ENCODE data around the gene EPHA6.

- no peak for TF ChIP-seq POLR2A (IDR thresholded peaks at IDR 0.05; ENCODE audit: low read depth, low read length)
- no peak for TF ChIP-seq NR2C2 (IDR thresholded peaks at IDR 0.05; ENCODE audit: borderline replicate concordance, control insufficient read depth, insufficient read length, low read depth)
- TF ChIP-seq EP300 (IDR thresholded peaks at IDR 0.05; ENCODE audit: borderline replicate concordance in 1 of 2, control insufficient read depth in 1 of 2, low read depth in 2 of 2, low read length in 2 of 2), result no peak
- TF ChIP-seq CHD4 (IDR thresholded peaks at IDR 0.05), result no peak
- TF ChIP-seq, protein P1, sequence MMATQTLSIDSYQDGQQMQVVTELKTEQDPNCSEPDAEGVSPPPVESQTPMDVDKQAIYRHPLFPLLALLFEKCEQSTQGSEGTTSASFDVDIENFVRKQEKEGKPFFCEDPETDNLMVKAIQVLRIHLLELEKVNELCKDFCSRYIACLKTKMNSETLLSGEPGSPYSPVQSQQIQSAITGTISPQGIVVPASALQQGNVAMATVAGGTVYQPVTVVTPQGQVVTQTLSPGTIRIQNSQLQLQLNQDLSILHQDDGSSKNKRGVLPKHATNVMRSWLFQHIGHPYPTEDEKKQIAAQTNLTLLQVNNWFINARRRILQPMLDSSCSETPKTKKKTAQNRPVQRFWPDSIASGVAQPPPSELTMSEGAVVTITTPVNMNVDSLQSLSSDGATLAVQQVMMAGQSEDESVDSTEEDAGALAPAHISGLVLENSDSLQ (IDR thresholded peaks at IDR 0.05), result no peak
- TF ChIP-seq MEF2A (IDR thresholded peaks at IDR 0.05; ENCODE audit: insufficient read depth, low read depth, low read length), result no peak
- no peak for TF ChIP-seq SUPT20H (IDR thresholded peaks at IDR 0.05; ENCODE audit: borderline replicate concordance, control insufficient read depth, low read depth, low read length)
- TF ChIP-seq, protein P2, sequence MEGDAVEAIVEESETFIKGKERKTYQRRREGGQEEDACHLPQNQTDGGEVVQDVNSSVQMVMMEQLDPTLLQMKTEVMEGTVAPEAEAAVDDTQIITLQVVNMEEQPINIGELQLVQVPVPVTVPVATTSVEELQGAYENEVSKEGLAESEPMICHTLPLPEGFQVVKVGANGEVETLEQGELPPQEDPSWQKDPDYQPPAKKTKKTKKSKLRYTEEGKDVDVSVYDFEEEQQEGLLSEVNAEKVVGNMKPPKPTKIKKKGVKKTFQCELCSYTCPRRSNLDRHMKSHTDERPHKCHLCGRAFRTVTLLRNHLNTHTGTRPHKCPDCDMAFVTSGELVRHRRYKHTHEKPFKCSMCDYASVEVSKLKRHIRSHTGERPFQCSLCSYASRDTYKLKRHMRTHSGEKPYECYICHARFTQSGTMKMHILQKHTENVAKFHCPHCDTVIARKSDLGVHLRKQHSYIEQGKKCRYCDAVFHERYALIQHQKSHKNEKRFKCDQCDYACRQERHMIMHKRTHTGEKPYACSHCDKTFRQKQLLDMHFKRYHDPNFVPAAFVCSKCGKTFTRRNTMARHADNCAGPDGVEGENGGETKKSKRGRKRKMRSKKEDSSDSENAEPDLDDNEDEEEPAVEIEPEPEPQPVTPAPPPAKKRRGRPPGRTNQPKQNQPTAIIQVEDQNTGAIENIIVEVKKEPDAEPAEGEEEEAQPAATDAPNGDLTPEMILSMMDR (IDR thresholded peaks at IDR 0.05 in 2 of 3, conservative IDR thresholded peaks at IDR 0.05 in 1 of 3; ENCODE audit: control insufficient read depth in 2 of 3, extremely low read depth in 1 of 3, insufficient read depth in 1 of 3, low read depth in 3 of 3, low read length in 3 of 3), result no peak
- TF ChIP-seq, protein P3, sequence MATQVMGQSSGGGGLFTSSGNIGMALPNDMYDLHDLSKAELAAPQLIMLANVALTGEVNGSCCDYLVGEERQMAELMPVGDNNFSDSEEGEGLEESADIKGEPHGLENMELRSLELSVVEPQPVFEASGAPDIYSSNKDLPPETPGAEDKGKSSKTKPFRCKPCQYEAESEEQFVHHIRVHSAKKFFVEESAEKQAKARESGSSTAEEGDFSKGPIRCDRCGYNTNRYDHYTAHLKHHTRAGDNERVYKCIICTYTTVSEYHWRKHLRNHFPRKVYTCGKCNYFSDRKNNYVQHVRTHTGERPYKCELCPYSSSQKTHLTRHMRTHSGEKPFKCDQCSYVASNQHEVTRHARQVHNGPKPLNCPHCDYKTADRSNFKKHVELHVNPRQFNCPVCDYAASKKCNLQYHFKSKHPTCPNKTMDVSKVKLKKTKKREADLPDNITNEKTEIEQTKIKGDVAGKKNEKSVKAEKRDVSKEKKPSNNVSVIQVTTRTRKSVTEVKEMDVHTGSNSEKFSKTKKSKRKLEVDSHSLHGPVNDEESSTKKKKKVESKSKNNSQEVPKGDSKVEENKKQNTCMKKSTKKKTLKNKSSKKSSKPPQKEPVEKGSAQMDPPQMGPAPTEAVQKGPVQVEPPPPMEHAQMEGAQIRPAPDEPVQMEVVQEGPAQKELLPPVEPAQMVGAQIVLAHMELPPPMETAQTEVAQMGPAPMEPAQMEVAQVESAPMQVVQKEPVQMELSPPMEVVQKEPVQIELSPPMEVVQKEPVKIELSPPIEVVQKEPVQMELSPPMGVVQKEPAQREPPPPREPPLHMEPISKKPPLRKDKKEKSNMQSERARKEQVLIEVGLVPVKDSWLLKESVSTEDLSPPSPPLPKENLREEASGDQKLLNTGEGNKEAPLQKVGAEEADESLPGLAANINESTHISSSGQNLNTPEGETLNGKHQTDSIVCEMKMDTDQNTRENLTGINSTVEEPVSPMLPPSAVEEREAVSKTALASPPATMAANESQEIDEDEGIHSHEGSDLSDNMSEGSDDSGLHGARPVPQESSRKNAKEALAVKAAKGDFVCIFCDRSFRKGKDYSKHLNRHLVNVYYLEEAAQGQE (IDR thresholded peaks at IDR 0.05; ENCODE audit: low read depth, low read length), result no peak
- TF ChIP-seq CHD1 (IDR thresholded peaks at IDR 0.05; ENCODE audit: low read depth, low read length), result no peak
- TF ChIP-seq, protein P4, sequence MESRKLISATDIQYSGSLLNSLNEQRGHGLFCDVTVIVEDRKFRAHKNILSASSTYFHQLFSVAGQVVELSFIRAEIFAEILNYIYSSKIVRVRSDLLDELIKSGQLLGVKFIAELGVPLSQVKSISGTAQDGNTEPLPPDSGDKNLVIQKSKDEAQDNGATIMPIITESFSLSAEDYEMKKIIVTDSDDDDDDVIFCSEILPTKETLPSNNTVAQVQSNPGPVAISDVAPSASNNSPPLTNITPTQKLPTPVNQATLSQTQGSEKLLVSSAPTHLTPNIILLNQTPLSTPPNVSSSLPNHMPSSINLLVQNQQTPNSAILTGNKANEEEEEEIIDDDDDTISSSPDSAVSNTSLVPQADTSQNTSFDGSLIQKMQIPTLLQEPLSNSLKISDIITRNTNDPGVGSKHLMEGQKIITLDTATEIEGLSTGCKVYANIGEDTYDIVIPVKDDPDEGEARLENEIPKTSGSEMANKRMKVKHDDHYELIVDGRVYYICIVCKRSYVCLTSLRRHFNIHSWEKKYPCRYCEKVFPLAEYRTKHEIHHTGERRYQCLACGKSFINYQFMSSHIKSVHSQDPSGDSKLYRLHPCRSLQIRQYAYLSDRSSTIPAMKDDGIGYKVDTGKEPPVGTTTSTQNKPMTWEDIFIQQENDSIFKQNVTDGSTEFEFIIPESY (IDR thresholded peaks at IDR 0.05), result no peak
These were observed 163.3 kb downstream of the EPHA6 start for GRCh38 chr3:96977671-96978070.

Data from GM12878 (cell line).